T-helper 17 cell (primary cell): ENCODE results near the gene NPC1L1. TPM values are rescaled to one million over a fixed set of nuclear protein-coding genes. Genes with fewer than 3 reads are reported as not detected.
A peak's percentile ranks its signal among the peaks of the same experiment; 100 is the strongest.

Experiments used
- ATAC-seq: fragments of 150-1000 bp; cut with Tn5 transposase; 2 replicates; pipeline ENCODE4 v1.10.0; 2021; ENCODE audit warnings: mild to moderate bottlenecking, moderate library complexity
- DNase-seq, 3 donors: peaks; one replicate each; pipeline versions ENCODE4 v3.0.0 to v3.0.0-alpha.2; 2020 to 2021
- H3K9me3 ChIP-seq: one replicate; pipeline ENCODE4 v1.7.0; 2013; ENCODE audit warnings: low read length, mild to moderate bottlenecking; ENCODE audit not compliant: control insufficient read depth, poor library complexity, severe bottlenecking
- H3K27ac Mint-ChIP-seq: one replicate; pipeline ENCODE4 v1.8.0; 2022; ENCODE audit warnings: mild to moderate bottlenecking, moderate library complexity, mixed read lengths
- H3K27me3 Mint-ChIP-seq: one replicate; pipeline ENCODE4 v1.8.0; 2022; ENCODE audit warnings: mixed read lengths
- H3K36me3 Mint-ChIP-seq: one replicate; pipeline ENCODE4 v1.8.0; 2022; ENCODE audit warnings: low read depth, mixed read lengths
- H3K4me1 Mint-ChIP-seq: one replicate; pipeline ENCODE4 v1.8.0; 2022; ENCODE audit warnings: mild to moderate bottlenecking, mixed read lengths
- H3K4me3 Mint-ChIP-seq: one replicate; pipeline ENCODE4 v1.8.0; 2022; ENCODE audit warnings: mild to moderate bottlenecking, moderate library complexity, mixed read lengths
- total RNA-seq, 4 donors: library from RNA in 2 of 4; stranded (reverse) in 2 of 4; gene quantifications; one replicate each; pipeline ENCODE4 v1.2.3 and lab custom pipeline; 2022 to 2026

The NPC1L1 gene
- total RNA-seq, 2 donors from 2014 or later = 0.08 TPM; not detected in 1

DNA sequence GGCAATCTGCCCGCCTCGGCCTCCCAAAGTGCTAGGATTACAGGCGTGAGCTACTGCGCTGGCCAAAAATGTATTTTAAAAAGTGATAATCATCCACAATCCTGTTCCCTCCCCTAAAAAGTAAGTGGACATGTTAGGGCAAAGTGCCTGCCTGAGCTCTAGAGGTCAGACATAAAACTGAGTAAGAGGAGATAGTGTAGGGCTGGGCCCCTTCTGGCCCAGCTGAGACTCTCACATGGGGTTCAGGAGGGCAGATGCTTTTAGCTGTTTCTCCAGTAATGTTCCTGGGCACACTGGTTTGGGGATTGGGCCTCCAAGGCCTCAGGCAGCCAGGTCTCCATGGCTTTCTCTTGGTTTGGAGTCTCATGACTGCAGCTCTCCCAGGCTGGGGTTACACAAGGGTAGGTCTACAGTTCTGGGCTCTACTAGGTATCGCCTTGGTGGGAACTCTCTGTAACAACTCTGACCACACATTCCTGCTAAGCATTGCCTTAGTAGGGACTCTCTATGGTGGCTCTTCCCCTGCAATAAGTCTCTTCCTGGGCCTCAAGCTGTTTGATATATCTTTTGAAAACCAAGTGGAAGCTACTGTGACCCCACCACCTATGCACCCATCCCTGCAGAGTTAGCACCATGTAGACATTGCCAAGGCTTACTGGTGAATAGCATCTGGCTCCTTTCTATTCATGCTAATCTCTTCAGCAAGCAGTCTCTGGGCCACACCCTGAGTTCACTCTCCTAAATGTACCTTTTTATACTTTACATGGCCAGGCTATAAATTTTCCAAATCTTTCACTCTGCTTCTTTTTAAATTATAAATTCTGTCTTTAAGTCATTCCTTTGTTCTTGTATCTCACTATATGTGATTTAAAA lies 43.7 kb downstream of the NPC1L1 start:
- no peaks in the 10 kb centered on the region for H3K9me3 ChIP-seq
- H3K4me3 Mint-ChIP-seq = no peak overlapping the region
- no peak for ATAC-seq

DNA sequence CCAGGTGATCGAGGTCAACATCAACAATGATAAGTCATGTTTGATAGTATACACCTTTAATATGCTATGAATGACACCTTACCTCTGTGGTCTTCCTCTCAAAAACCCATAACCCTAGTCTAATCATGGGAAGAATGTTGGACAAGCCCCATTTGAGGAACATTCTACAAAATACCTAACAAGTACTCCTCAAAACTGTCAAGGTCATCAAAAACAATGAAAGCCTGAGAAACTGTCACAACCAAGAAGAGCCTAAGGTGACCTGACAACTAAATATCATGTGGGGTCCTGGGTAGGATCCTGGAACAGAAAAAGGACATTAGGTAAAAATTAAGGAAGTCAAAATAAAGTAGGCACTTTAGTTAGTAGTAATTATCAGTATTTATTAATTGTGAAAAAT lies 44.7 kb downstream of the NPC1L1 start:
- no peak for ATAC-seq
- Mint-ChIP-seq H3K36me3 (no peaks in the 10 kb centered on the region), H3K4me1 (peaks cover 7% of the 10 kb centered on the region), H3K27me3 (peaks cover 5% of the 10 kb centered on the region), H3K4me3 (no peak overlapping the region), H3K27ac (no peak overlapping the region)
- H3K9me3 ChIP-seq = no peaks in the 10 kb centered on the region
- DNase-seq = no peak

More for the DNA sequence above, 43.7 kb downstream of the NPC1L1 start:
- Mint-ChIP-seq H3K27ac (no peak overlapping the region), H3K27me3 (peaks cover 12% of the 10 kb centered on the region), H3K4me1 (peaks cover 7% of the 10 kb centered on the region), H3K36me3 (no peaks in the 10 kb centered on the region)
- DNase-seq = no peak

- no peaks in the 10 kb centered on the region for H3K9me3 ChIP-seq
- H3K4me3 Mint-ChIP-seq = no peak overlapping the region
- ATAC-seq (no peak), DNase-seq (no peak)
- H3K4me1 Mint-ChIP-seq = peaks cover 14% of the 10 kb centered on the region
- no peaks in the 10 kb centered on the region for H3K36me3 Mint-ChIP-seq
- no peak overlapping the region for H3K27ac Mint-ChIP-seq
- peaks cover 5% of the 10 kb centered on the region for H3K27me3 Mint-ChIP-seq
Measured at GRCh38 chr7:44494960-44495359, 46.2 kb downstream of the NPC1L1 start.

DNA sequence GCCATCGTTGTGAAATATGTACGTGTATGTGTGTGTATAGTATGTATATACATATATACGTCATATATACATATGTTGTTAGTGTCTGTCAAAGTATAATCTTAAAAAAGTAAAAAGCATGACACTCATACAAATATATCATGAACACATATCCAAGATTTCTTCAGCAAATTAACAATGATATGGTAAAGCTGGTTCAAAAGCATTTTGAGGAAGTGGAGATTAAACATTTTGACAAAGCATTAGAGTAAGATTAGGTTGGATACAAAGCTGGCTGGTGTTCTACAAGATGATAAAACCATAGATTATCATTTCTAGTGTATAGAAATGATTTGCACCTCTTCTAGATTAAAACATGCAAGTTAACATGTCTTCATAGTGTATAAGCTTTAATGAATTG lies 49.9 kb downstream of the NPC1L1 start:
- H3K36me3 Mint-ChIP-seq = peaks cover 3% of the 10 kb centered on the region
- DNase-seq (no peak), ATAC-seq (no peak)
- H3K27ac Mint-ChIP-seq = peak overlapping the region; percentile 97
- H3K4me3 Mint-ChIP-seq = peak overlapping the region; percentile 90
- H3K9me3 ChIP-seq = no peaks in the 10 kb centered on the region
- peaks cover 5% of the 10 kb centered on the region for H3K27me3 Mint-ChIP-seq
- H3K4me1 Mint-ChIP-seq = peaks cover 37% of the 10 kb centered on the region

- DNase-seq (peak; percentile 62 to 68 (median 66)), ATAC-seq (peak; percentile 84)
- Mint-ChIP-seq H3K36me3 (peaks cover 3% of the 10 kb centered on the region), H3K4me1 (peaks cover 42% of the 10 kb centered on the region), H3K4me3 (peak within 1 kb of the TSS; percentile 90), H3K27me3 (peaks cover 2% of the 10 kb centered on the region), H3K27ac (peak within 1 kb of the TSS; percentile 97)
- no peaks in the 10 kb centered on the region for H3K9me3 ChIP-seq
Measured at GRCh38 chr7:44490351-44491200, 50.6 kb downstream of the NPC1L1 start, which contains the start of gene NUDCD3. Gene NUDCD3 (minus strand): TSS chr7:44490658. CDS start chr7:44490600, 58 bp downstream.

- peaks cover 3% of the 10 kb centered on the region for H3K36me3 Mint-ChIP-seq
- H3K4me1 Mint-ChIP-seq = peaks cover 44% of the 10 kb centered on the region
- H3K27me3 Mint-ChIP-seq = no peaks in the 10 kb centered on the region
- peak; percentile 62 for ATAC-seq
- H3K27ac Mint-ChIP-seq = peak overlapping the region; percentile 97
- no peaks in the 10 kb centered on the region for H3K9me3 ChIP-seq
- peak overlapping the region; percentile 90 for H3K4me3 Mint-ChIP-seq
- peak in 1 of 3 donors; percentile 28 for DNase-seq
Measured at GRCh38 chr7:44489955-44490350, 51.2 kb downstream of the NPC1L1 start.

- peaks cover 50% of the 10 kb centered on the region for H3K4me1 Mint-ChIP-seq
- H3K27me3 Mint-ChIP-seq = no peaks in the 10 kb centered on the region
- peak overlapping the region; percentile 97 for H3K27ac Mint-ChIP-seq
- H3K4me3 Mint-ChIP-seq = peak overlapping the region; percentile 90
- peaks cover 6% of the 10 kb centered on the region for H3K36me3 Mint-ChIP-seq
- ATAC-seq = no peak
- no peaks in the 10 kb centered on the region for H3K9me3 ChIP-seq
- no peak for DNase-seq
Measured at GRCh38 chr7:44488955-44489354, 52.2 kb downstream of the NPC1L1 start.

DNA sequence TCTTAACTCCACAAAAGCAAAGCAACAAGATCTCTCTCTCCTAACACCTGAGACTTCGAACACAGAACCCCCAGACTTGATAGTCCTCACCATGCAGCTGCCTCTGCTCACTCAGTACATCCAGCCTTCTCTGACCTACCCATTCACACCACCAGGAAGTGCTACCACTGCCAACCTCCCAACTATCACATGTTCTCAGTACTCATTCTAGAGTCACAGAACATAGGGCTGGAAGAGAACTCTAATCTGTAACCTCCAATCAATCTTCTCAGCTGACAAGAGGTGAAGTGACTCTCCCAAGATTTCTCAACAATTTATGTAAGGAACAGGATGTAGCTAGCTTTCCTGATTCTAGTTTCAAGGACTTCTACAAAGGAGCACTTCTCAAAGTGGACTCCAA lies 54.4 kb downstream of the NPC1L1 start:
- Mint-ChIP-seq H3K36me3 (peaks cover 18% of the 10 kb centered on the region), H3K4me1 (peaks cover 53% of the 10 kb centered on the region), H3K4me3 (peak overlapping the region; percentile 63), H3K27me3 (no peaks in the 10 kb centered on the region), H3K27ac (peak overlapping the region; percentile 34)
- ATAC-seq (no peak), DNase-seq (no peak)
- peaks cover 3% of the 10 kb centered on the region for H3K9me3 ChIP-seq

DNA sequence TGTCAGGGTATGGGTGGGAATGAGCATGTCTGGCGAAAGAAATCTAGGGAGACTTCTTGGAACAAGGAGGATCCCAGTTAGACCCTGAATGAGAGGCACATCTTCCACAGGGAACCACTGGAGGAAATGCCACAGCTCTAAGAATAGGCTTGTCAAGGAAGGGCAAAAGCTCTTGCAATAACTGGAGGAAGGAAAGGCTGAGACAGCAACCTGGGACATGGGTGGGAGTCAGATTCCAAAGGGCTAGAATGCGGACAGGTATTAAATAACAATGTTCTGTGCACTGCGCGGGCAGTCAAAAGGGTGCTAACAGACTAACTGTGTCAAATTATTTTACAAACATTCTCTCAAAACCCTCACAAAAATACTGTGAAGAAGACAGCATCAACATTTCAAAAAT lies 55.1 kb downstream of the NPC1L1 start:
- Mint-ChIP-seq H3K4me1 (peaks cover 52% of the 10 kb centered on the region), H3K27me3 (no peaks in the 10 kb centered on the region), H3K4me3 (peak overlapping the region; percentile 45), H3K36me3 (peaks cover 18% of the 10 kb centered on the region), H3K27ac (no peak overlapping the region)
- ATAC-seq (no peak), DNase-seq (no peak)
- H3K9me3 ChIP-seq = peaks cover 3% of the 10 kb centered on the region

GRCh38 chr7:44484482-44485313 lies 56.4 kb downstream of the NPC1L1 start:
- no peak overlapping the region for H3K4me3 Mint-ChIP-seq
- peaks cover 18% of the 10 kb centered on the region for H3K36me3 Mint-ChIP-seq
- no peak overlapping the region for H3K27ac Mint-ChIP-seq
- ATAC-seq = no peak
- H3K27me3 Mint-ChIP-seq = no peaks in the 10 kb centered on the region
- peaks cover 45% of the 10 kb centered on the region for H3K4me1 Mint-ChIP-seq
- peaks cover 3% of the 10 kb centered on the region for H3K9me3 ChIP-seq
- DNase-seq = no peak

- H3K4me3 Mint-ChIP-seq = no peak overlapping the region
- peak overlapping the region; percentile 10 for H3K27ac Mint-ChIP-seq
- no peak for ATAC-seq
- H3K9me3 ChIP-seq = peaks cover 3% of the 10 kb centered on the region
- no peak for DNase-seq
- H3K4me1 Mint-ChIP-seq = peaks cover 33% of the 10 kb centered on the region
- no peaks in the 10 kb centered on the region for H3K27me3 Mint-ChIP-seq
- peaks cover 18% of the 10 kb centered on the region for H3K36me3 Mint-ChIP-seq
Measured at GRCh38 chr7:44482502-44483485, 58.3 kb downstream of the NPC1L1 start.

GRCh38 chr7:44477938-44478337 lies 63.2 kb downstream of the NPC1L1 start:
- DNase-seq = no peak
- H3K9me3 ChIP-seq = peaks cover 3% of the 10 kb centered on the region
- Mint-ChIP-seq H3K4me1 (peaks cover 17% of the 10 kb centered on the region), H3K4me3 (no peak overlapping the region), H3K36me3 (peaks cover 10% of the 10 kb centered on the region), H3K27me3 (no peaks in the 10 kb centered on the region), H3K27ac (peak overlapping the region; percentile 19)
- ATAC-seq = no peak
